GM23338 (cell line): ENCODE measurements around the gene RNF181. TPM values are rescaled to one million over a fixed set of nuclear protein-coding genes. Genes with fewer than 3 reads are reported as not detected.

Source experiments
- ATAC-seq: fragments of 200-7000 bp; cut with Tn5 transposase; 3 replicates; pipeline ENCODE4 v1.9.1; 2020
- DNase-seq: peaks from one replicate; pipeline ENCODE4 v3.0.0-alpha.2; 2015; ENCODE audit warnings: low spot score
- H2AFZ ChIP-seq: fragments of 200-600 bp; sonication (generic); 2 replicates; pipeline ENCODE4 v1.8.0; 2016; ENCODE audit warnings: antibody characterized with exemption, mild to moderate bottlenecking, moderate library complexity
- H3F3A ChIP-seq: fragments of 200-600 bp; sonication (generic); replicated peaks from 2 replicates; pipeline ENCODE4 v1.8.0; 2017; ENCODE audit warnings: antibody characterized with exemption, mixed run types, low read depth
- H3K27ac ChIP-seq: fragments of 200-600 bp; sonication (generic); 2 replicates; pipeline ENCODE4 v1.6.1; 2016; ENCODE audit warnings: low read depth
- H3K27me3 ChIP-seq: fragments of 200-600 bp; sonication (generic); 2 replicates; pipeline ENCODE4 v1.8.0; 2016; ENCODE audit warnings: mild to moderate bottlenecking, mixed run types, moderate library complexity; ENCODE audit not compliant: insufficient read depth
- H3K36me3 ChIP-seq: fragments of 200-600 bp; sonication (generic); 2 replicates; pipeline ENCODE4 v1.8.0; 2016; ENCODE audit warnings: mild to moderate bottlenecking; ENCODE audit not compliant: insufficient read depth
- H3K4me1 ChIP-seq: fragments of 200-600 bp; sonication (generic); 2 replicates; pipeline ENCODE4 v1.8.0; 2016; ENCODE audit warnings: mild to moderate bottlenecking, moderate library complexity; ENCODE audit not compliant: insufficient read depth
- H3K4me2 ChIP-seq: fragments of 200-600 bp; sonication (generic); 2 replicates; pipeline ENCODE4 v1.7.1; 2017; ENCODE audit warnings: mixed run types
- H3K4me3 ChIP-seq: fragments of 200-600 bp; sonication (generic); 2 replicates; pipeline ENCODE4 v1.6.1; 2016; ENCODE audit warnings: mixed run types
- H3K79me2 ChIP-seq: fragments of 200-600 bp; sonication (generic); replicated peaks from 2 replicates; pipeline ENCODE4 v1.8.0; 2017; ENCODE audit warnings: mild to moderate bottlenecking; ENCODE audit not compliant: insufficient read depth
- H3K9me2 ChIP-seq: fragments of 200-600 bp; sonication (generic); 2 replicates; pipeline ENCODE4 v1.8.0; 2017; ENCODE audit not compliant: insufficient read depth
- H4K20me1 ChIP-seq: fragments of 200-600 bp; sonication (generic); replicated peaks from 2 replicates; pipeline ENCODE4 v1.8.0; 2017; ENCODE audit warnings: mild to moderate bottlenecking; ENCODE audit not compliant: insufficient read depth
- H3K27ac Mint-ChIP-seq: 2 replicates; pipeline ENCODE4 v1.8.0; 2020; ENCODE audit warnings: inconsistent platforms, mild to moderate bottlenecking, moderate library complexity, mixed read lengths
- H3K27me3 Mint-ChIP-seq: 3 replicates; pipeline ENCODE4 v1.8.0; 2022; ENCODE audit warnings: low read depth, mild to moderate bottlenecking, moderate library complexity, mixed read lengths, inconsistent platforms; ENCODE audit not compliant: insufficient read depth, poor library complexity
- H3K36me3 Mint-ChIP-seq: 3 replicates; pipeline ENCODE4 v1.8.0; 2021; ENCODE audit warnings: low read depth, mild to moderate bottlenecking, inconsistent platforms, moderate library complexity, mixed read lengths
- H3K4me1 Mint-ChIP-seq: 3 replicates; pipeline ENCODE4 v1.8.0; 2020; ENCODE audit warnings: mild to moderate bottlenecking, inconsistent platforms, mixed read lengths
- H3K4me3 Mint-ChIP-seq: 3 replicates; pipeline ENCODE4 v1.8.0; 2021; ENCODE audit warnings: moderate library complexity, mild to moderate bottlenecking, inconsistent platforms, mixed read lengths
- H3K9me3 Mint-ChIP-seq: 3 replicates; pipeline ENCODE4 v1.8.0; 2020; ENCODE audit warnings: moderate library complexity, mild to moderate bottlenecking, inconsistent platforms, mixed read lengths
- EZH2phosphoT487 ChIP-seq: fragments of 200-600 bp; sonication (generic); IDR thresholded peaks from one replicate; pipeline ENCODE4 v1.8.1; 2018; ENCODE audit warnings: antibody characterized with exemption; ENCODE audit not compliant: unreplicated experiment
- POLR2AphosphoS5 ChIP-seq: IDR thresholded peaks from 2 replicates; pipeline ENCODE4 v1.6.1; 2016; ENCODE audit warnings: antibody characterized with exemption, low read depth
- ZNF114 ChIP-seq: fragments of 250-450 bp; sonication (Bioruptor Pico); IDR thresholded peaks from 2 replicates; pipeline ENCODE4 v1.5.0; 2020; ENCODE audit warnings: mild to moderate bottlenecking, moderate library complexity
- polyA plus RNA-seq: library from polyadenylated mRNA; unstranded; fragments of >200 nt; fragmentation: Nextera tagmentation; extraction: Ambion mirVana; gene quantifications from 2 replicates; pipeline ENCODE4 v1.2.1, GENCODE V29; 2016
- total RNA-seq: library from RNA; depleted of rRNA; stranded (reverse); fragments of >200 nt; shearing (Covaris generic); gene quantifications from 2 replicates; pipeline ENCODE4 v1.2.3, GENCODE V29; 2014
- TF ChIP-seq, protein P1 (sequence below), 2 experiments: fragments of 200-600 bp in 1 of 2; sonication (generic) in 1 of 2; conservative IDR thresholded peaks; 2 replicates each; pipeline versions ENCODE4 v1.5.1 to v1.6.1; 2016 to 2017; ENCODE audit warnings: antibody characterized with exemption in 2 of 2, low read depth in 2 of 2, mild to moderate bottlenecking in 2 of 2, moderate library complexity in 1 of 2
- TF ChIP-seq, protein P2 (sequence below): IDR thresholded peaks from 2 replicates; pipeline ENCODE4 v1.6.1; 2016; ENCODE audit warnings: antibody characterized with exemption
- TF ChIP-seq, protein P3 (sequence below): fragments of 250-450 bp; sonication (Bioruptor Pico); IDR thresholded peaks from 2 replicates; pipeline ENCODE4 v1.5.0; 2020; ENCODE audit warnings: mild to moderate bottlenecking, moderate library complexity

Gene RNF181
- total and polyA plus RNA-seq, 2 experiments from 2014 or later: 114 to 260 TPM

DNA sequence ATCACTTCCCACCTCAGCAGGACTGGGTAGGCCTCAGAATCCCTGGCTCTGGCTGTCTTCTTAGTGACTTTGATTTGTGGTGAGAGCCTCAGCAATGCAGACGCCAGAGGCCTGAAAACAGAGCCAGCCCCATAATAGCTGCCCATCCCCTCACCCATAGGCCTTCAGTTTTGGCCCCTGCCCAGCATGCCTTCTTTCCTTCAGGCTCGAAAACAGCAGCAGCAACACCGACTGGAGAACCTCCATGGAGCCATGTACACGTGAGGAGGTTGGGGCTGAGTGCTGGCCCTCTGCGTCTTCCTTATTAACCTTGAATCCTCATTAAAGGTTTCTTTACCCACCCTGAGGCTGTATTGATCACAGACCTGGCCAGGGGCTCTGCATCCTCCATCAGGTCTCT lies 1.7 kb downstream of the RNF181 start:
- H3K79me2 ChIP-seq: peaks cover 14% of the 10 kb centered on the region
- Mint-ChIP-seq H3K4me1 (peaks cover 8% of the 10 kb centered on the region; the same call in 2 of the 3 replicates), H3K27ac (no peak overlapping the region), H3K36me3 (peaks cover 7% of the 10 kb centered on the region; the same call in 1 of the 3 replicates), H3K4me3 (peak overlapping the region; percentile 92; the same call in 2 of the 3 replicates), H3K27me3 (peaks cover 23% of the 10 kb centered on the region), H3K9me3 (no peaks in the 10 kb centered on the region)
- peaks cover 6% of the 10 kb centered on the region for H3K4me1 ChIP-seq
- H2AFZ ChIP-seq: no peak overlapping the region
- H3K4me3 ChIP-seq: no peak overlapping the region
- no peaks in the 10 kb centered on the region; the same call in 1 of the 2 replicates for H3K36me3 ChIP-seq
- H3K27me3 ChIP-seq: no peaks in the 10 kb centered on the region
- TF ChIP-seq EZH2phosphoT487 (no peak), ZNF114 (CRISPR knock-in tag) (no peak), POLR2AphosphoS5 (no peak)
- TF ChIP-seq, protein P1, sequence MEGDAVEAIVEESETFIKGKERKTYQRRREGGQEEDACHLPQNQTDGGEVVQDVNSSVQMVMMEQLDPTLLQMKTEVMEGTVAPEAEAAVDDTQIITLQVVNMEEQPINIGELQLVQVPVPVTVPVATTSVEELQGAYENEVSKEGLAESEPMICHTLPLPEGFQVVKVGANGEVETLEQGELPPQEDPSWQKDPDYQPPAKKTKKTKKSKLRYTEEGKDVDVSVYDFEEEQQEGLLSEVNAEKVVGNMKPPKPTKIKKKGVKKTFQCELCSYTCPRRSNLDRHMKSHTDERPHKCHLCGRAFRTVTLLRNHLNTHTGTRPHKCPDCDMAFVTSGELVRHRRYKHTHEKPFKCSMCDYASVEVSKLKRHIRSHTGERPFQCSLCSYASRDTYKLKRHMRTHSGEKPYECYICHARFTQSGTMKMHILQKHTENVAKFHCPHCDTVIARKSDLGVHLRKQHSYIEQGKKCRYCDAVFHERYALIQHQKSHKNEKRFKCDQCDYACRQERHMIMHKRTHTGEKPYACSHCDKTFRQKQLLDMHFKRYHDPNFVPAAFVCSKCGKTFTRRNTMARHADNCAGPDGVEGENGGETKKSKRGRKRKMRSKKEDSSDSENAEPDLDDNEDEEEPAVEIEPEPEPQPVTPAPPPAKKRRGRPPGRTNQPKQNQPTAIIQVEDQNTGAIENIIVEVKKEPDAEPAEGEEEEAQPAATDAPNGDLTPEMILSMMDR (conservative IDR thresholded peaks at IDR 0.05; ENCODE audit: low read depth in 2 of 2): no peak
- TF ChIP-seq, protein P2, sequence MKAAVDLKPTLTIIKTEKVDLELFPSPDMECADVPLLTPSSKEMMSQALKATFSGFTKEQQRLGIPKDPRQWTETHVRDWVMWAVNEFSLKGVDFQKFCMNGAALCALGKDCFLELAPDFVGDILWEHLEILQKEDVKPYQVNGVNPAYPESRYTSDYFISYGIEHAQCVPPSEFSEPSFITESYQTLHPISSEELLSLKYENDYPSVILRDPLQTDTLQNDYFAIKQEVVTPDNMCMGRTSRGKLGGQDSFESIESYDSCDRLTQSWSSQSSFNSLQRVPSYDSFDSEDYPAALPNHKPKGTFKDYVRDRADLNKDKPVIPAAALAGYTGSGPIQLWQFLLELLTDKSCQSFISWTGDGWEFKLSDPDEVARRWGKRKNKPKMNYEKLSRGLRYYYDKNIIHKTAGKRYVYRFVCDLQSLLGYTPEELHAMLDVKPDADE: no peak
- TF ChIP-seq, protein P3, sequence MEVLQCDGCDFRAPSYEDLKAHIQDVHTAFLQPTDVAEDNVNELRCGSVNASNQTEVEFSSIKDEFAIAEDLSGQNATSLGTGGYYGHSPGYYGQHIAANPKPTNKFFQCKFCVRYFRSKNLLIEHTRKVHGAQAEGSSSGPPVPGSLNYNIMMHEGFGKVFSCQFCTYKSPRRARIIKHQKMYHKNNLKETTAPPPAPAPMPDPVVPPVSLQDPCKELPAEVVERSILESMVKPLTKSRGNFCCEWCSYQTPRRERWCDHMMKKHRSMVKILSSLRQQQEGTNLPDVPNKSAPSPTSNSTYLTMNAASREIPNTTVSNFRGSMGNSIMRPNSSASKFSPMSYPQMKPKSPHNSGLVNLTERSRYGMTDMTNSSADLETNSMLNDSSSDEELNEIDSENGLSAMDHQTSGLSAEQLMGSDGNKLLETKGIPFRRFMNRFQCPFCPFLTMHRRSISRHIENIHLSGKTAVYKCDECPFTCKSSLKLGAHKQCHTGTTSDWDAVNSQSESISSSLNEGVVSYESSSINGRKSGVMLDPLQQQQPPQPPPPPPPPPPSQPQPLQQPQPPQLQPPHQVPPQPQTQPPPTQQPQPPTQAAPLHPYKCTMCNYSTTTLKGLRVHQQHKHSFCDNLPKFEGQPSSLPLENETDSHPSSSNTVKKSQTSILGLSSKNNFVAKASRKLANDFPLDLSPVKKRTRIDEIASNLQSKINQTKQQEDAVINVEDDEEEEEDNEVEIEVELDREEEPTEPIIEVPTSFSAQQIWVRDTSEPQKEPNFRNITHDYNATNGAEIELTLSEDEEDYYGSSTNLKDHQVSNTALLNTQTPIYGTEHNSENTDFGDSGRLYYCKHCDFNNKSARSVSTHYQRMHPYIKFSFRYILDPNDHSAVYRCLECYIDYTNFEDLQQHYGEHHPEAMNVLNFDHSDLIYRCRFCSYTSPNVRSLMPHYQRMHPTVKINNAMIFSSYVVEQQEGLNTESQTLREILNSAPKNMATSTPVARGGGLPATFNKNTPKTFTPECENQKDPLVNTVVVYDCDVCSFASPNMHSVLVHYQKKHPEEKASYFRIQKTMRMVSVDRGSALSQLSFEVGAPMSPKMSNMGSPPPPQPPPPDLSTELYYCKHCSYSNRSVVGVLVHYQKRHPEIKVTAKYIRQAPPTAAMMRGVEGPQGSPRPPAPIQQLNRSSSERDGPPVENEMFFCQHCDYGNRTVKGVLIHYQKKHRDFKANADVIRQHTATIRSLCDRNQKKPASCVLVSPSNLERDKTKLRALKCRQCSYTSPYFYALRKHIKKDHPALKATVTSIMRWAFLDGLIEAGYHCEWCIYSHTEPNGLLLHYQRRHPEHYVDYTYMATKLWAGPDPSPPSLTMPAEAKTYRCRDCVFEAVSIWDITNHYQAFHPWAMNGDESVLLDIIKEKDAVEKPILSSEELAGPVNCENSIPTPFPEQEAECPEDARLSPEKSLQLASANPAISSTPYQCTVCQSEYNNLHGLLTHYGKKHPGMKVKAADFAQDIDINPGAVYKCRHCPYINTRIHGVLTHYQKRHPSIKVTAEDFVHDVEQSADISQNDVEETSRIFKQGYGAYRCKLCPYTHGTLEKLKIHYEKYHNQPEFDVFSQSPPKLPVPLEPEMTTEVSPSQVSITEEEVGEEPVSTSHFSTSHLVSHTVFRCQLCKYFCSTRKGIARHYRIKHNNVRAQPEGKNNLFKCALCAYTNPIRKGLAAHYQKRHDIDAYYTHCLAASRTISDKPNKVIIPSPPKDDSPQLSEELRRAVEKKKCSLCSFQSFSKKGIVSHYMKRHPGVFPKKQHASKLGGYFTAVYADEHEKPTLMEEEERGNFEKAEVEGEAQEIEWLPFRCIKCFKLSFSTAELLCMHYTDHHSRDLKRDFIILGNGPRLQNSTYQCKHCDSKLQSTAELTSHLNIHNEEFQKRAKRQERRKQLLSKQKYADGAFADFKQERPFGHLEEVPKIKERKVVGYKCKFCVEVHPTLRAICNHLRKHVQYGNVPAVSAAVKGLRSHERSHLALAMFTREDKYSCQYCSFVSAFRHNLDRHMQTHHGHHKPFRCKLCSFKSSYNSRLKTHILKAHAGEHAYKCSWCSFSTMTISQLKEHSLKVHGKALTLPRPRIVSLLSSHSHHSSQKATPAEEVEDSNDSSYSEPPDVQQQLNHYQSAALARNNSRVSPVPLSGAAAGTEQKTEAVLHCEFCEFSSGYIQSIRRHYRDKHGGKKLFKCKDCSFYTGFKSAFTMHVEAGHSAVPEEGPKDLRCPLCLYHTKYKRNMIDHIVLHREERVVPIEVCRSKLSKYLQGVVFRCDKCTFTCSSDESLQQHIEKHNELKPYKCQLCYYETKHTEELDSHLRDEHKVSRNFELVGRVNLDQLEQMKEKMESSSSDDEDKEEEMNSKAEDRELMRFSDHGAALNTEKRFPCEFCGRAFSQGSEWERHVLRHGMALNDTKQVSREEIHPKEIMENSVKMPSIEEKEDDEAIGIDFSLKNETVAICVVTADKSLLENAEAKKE: no peak
- no peaks in the 10 kb centered on the region for H3F3A ChIP-seq
- no peak overlapping the region for H3K4me2 ChIP-seq
- H3K9me2 ChIP-seq: no peaks in the 10 kb centered on the region
- DNase-seq (no peak), ATAC-seq (no peak)
- H3K27ac ChIP-seq: no peak overlapping the region
- 0 out of 2 replicates have a peak, but pooled peaks cover 5% of the 10 kb centered on the region for H4K20me1 ChIP-seq
